K562 (cell line): ENCODE measurements around the gene PIK3C2G.
A peak's percentile ranks its signal among the peaks of the same experiment; 100 is the strongest.

Experiments
- ARHGAP35 ChIP-seq: fragments of 450-650 bp; IDR thresholded peaks from 2 replicates; pipeline ENCODE4 v1.6.1; 2018; ENCODE audit not compliant: partially characterized antibody
- ETV6 ChIP-seq, 3 experiments: fragments of 150-350 bp in 1 of 3; sonication (generic) in 1 of 3; formaldehyde crosslinking in 1 of 3; IDR thresholded peaks; 2 replicates each; pipeline versions ENCODE4 v1.6.1 to v1.8.0; 2014 to 2022; ENCODE audit warnings: borderline replicate concordance in 2 of 3, low read depth in 2 of 3, antibody characterized with exemption in 1 of 3, low read length in 1 of 3, mild to moderate bottlenecking in 1 of 3, missing genetic modification reagents in 1 of 3
- NONO ChIP-seq, 2 experiments: fragments of 200-400 bp in 1 of 2; fragments of 450-650 bp in 1 of 2; formaldehyde crosslinking in 1 of 2; IDR thresholded peaks; 2 replicates each; pipeline ENCODE4 v1.6.1; 2017; ENCODE audit warnings: low read depth in 2 of 2, mild to moderate bottlenecking in 2 of 2, moderate library complexity in 2 of 2, low read length in 1 of 2
- POLR2A ChIP-seq: fragments of 450-650 bp; conservative IDR thresholded peaks from 2 replicates; pipeline ENCODE4 v1.6.1; 2016
- RHOXF2B ChIP-seq: fragments of 250-450 bp; sonication (Bioruptor Pico); conservative IDR thresholded peaks from 2 replicates; pipeline ENCODE4 v1.5.1; 2021
- TBL1XR1 ChIP-seq, 2 experiments: IDR thresholded peaks; 2 replicates each; pipeline ENCODE4 v1.6.1; 2012; ENCODE audit warnings: improper control_type of control experiment in 2 of 2, low read length in 2 of 2, mild to moderate bottlenecking in 1 of 2
- ZFX ChIP-seq: sonication (generic); formaldehyde crosslinking; IDR thresholded peaks from 2 replicates; pipeline ENCODE4 v1.8.0; 2022; ENCODE audit warnings: mild to moderate bottlenecking, missing genetic modification reagents, moderate library complexity
- ZNF124 ChIP-seq: sonication (generic); formaldehyde crosslinking; IDR thresholded peaks from 2 replicates; pipeline ENCODE4 v1.8.1; 2022; ENCODE audit warnings: missing genetic modification reagents
- TF ChIP-seq, protein P1 (sequence below): fragments of 250-450 bp; sonication (Bioruptor Pico); IDR thresholded peaks from 2 replicates; pipeline ENCODE4 v1.4.0; 2020
- TF ChIP-seq, protein P2 (sequence below), 3 experiments: IDR thresholded peaks in 2 of 3; conservative IDR thresholded peaks in 1 of 3; 2 replicates each; pipeline ENCODE4 v1.5.1; 2011 to 2012; ENCODE audit warnings: low read length in 3 of 3, mild to moderate bottlenecking in 3 of 3, control low read depth in 2 of 3, improper control_type of control experiment in 1 of 3, inconsistent platforms in 1 of 3, low read depth in 1 of 3, mixed read lengths in 1 of 3, moderate library complexity in 1 of 3; ENCODE audit not compliant: insufficient read depth in 2 of 3
- TF ChIP-seq, protein P3 (sequence below), 2 experiments: fragments of 450-650 bp; formaldehyde crosslinking in 1 of 2; IDR thresholded peaks; 2 replicates each; pipeline versions ENCODE4 v1.4.0 to v1.6.1; 2014 to 2020; ENCODE audit warnings: mild to moderate bottlenecking in 2 of 2, borderline replicate concordance in 1 of 2, low read depth in 1 of 2

DNA sequence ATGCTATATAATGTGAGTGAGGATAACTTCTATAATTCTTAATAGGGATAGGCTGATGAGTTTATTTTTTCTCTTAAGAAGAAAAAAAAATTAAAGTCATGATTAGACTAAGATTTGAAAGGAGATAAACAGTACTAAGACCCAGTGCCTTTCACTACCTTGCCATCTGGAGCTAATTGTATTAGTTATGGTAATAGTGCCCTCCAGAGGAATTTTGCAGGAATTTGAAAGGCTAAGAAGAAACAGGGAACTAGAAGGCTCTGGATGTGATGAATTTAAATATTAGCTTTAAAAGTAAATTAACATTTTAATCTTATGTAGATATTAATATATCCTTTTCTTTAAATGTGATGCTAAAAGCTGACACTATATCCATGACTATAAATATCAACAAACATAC is 36.6 kb upstream of the PIK3C2G start:
- TF ChIP-seq RHOXF2B (no peak), ZFX (CRISPR knock-in tag) (no peak), ETV6 (IDR thresholded peaks at IDR 0.05; ENCODE audit: borderline replicate concordance in 1 of 2, low read depth in 2 of 2, low read length in 1 of 2) (no peak), ETV6 (CRISPR knock-in tag; IDR thresholded peaks at IDR 0.05; ENCODE audit: borderline replicate concordance) (no peak), ARHGAP35 (no peak), ZNF124 (CRISPR knock-in tag) (no peak), TBL1XR1 (IDR thresholded peaks at IDR 0.05; ENCODE audit: low read length in 2 of 2) (no peak), POLR2A (no peak), NONO (IDR thresholded peaks at IDR 0.05; ENCODE audit: low read depth in 2 of 2, low read length in 1 of 2) (no peak)
- TF ChIP-seq, protein P1, sequence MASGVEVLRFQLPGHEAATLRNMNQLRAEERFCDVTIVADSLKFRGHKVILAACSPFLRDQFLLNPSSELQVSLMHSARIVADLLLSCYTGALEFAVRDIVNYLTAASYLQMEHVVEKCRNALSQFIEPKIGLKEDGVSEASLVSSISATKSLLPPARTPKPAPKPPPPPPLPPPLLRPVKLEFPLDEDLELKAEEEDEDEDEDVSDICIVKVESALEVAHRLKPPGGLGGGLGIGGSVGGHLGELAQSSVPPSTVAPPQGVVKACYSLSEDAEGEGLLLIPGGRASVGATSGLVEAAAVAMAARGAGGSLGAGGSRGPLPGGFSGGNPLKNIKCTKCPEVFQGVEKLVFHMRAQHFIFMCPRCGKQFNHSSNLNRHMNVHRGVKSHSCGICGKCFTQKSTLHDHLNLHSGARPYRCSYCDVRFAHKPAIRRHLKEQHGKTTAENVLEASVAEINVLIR = no peak
- TF ChIP-seq, protein P2, sequence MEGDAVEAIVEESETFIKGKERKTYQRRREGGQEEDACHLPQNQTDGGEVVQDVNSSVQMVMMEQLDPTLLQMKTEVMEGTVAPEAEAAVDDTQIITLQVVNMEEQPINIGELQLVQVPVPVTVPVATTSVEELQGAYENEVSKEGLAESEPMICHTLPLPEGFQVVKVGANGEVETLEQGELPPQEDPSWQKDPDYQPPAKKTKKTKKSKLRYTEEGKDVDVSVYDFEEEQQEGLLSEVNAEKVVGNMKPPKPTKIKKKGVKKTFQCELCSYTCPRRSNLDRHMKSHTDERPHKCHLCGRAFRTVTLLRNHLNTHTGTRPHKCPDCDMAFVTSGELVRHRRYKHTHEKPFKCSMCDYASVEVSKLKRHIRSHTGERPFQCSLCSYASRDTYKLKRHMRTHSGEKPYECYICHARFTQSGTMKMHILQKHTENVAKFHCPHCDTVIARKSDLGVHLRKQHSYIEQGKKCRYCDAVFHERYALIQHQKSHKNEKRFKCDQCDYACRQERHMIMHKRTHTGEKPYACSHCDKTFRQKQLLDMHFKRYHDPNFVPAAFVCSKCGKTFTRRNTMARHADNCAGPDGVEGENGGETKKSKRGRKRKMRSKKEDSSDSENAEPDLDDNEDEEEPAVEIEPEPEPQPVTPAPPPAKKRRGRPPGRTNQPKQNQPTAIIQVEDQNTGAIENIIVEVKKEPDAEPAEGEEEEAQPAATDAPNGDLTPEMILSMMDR (IDR thresholded peaks at IDR 0.05 in 2 of 3, conservative IDR thresholded peaks at IDR 0.05 in 1 of 3; ENCODE audit: insufficient read depth in 2 of 3, low read depth in 1 of 3, low read length in 3 of 3) = peak in 1 of 3 experiments; percentile 13; a peak in 1 of 6 replicates
- TF ChIP-seq, protein P3, sequence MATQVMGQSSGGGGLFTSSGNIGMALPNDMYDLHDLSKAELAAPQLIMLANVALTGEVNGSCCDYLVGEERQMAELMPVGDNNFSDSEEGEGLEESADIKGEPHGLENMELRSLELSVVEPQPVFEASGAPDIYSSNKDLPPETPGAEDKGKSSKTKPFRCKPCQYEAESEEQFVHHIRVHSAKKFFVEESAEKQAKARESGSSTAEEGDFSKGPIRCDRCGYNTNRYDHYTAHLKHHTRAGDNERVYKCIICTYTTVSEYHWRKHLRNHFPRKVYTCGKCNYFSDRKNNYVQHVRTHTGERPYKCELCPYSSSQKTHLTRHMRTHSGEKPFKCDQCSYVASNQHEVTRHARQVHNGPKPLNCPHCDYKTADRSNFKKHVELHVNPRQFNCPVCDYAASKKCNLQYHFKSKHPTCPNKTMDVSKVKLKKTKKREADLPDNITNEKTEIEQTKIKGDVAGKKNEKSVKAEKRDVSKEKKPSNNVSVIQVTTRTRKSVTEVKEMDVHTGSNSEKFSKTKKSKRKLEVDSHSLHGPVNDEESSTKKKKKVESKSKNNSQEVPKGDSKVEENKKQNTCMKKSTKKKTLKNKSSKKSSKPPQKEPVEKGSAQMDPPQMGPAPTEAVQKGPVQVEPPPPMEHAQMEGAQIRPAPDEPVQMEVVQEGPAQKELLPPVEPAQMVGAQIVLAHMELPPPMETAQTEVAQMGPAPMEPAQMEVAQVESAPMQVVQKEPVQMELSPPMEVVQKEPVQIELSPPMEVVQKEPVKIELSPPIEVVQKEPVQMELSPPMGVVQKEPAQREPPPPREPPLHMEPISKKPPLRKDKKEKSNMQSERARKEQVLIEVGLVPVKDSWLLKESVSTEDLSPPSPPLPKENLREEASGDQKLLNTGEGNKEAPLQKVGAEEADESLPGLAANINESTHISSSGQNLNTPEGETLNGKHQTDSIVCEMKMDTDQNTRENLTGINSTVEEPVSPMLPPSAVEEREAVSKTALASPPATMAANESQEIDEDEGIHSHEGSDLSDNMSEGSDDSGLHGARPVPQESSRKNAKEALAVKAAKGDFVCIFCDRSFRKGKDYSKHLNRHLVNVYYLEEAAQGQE (IDR thresholded peaks at IDR 0.05; ENCODE audit: borderline replicate concordance) = no peak
- TF ChIP-seq, protein P3 (CRISPR knock-in tag; IDR thresholded peaks at IDR 0.05; ENCODE audit: low read depth) = no peak
